ENCODE measurements around the gene RPL14.
A peak's percentile ranks its signal among the peaks of the same experiment; 100 is the strongest.
"Not testable (repeated sequence)": the region's sequence is repeated elsewhere in the genome, so short reads cannot be mapped to it uniquely, and the experiment has no call there.

The RPL14 gene

DNA sequence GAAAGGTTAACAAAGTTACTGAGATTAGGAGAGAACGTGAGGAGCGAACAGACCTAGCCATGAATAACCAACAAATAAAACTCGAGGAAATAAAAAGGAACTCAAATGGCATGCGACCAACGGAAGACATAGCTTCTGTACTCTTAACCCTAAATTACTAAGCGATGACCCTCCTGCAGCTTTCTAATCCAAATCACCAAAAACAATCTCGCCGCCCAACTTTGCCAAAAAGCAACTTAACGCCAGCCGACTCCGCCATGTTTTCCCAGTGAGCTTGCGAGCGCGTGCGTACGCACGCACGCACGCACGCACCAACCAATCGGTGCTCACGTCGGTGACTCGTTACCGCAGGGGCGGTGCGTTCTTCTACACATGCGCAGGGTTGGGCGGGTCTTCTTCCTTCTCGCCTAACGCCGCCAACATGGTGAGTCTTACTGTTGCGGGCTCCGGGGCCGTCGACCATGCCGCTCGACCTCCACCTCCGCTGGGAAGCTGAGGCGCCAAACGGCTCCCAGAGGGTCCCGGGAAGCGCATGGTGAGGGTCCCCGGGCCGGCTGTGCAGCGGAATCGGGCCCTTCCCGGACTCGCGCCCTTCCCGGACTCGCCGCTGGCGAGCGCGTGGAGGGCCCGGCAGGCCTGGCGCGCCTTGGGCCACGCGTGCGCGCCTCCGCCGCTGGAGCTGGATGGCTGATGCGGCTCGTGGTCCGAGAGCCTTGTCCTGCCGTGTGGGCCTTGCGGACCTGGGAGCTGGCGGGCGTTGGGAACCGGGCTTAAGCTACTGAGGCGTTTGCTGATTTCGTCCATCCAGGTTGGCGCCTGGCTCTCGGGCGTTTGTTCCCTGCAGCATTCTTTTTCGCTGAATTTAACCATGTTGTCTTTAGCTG is at the start of gene RPL14:
RPL14 (plus strand) TSS at position 400 of the 884 bp plus-strand sequence; CDS start at position 533, 133 bp downstream.
- peak; percentile 93 for DNase-seq

DNA sequence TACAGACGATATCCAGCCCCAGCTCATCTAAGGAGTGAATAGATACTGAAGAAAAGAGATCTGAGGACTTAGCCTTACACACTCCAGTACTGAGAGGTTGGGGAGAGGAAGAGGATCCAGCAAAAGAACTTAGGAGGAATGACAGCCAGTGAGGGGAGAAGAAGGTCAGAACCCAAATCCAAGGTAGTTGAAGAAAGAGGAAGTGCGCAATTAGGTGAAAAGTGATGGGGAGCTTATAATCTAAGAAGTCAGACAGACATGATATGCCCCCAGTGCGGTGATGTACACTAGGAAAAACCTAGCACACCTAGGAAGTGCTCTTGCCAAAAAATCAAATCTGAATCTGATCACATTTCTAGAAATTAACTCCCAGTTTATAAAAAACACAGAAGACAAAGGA is 49.5 kb upstream of the RPL14 start:
- DNase-seq: no peak

DNA sequence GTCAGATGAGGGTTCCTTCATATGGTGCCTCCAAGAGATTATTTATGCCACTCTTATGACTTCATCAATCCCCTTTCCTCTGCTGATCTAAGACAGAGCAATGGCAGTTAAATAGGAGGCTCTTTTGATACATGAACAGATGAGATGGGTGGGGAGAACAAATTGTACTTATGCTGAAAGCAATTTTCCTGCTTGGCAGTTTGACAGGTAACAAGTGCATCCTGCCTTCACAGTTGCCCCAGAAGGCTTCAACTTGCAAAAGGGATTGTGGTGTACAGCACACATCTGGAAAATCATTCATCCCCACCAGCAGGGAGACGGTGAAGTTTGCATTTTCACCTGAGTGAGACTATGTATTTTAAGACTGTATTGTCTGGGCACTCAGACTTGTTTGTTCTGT is 42.9 kb upstream of the RPL14 start:
- no peak for DNase-seq

DNA sequence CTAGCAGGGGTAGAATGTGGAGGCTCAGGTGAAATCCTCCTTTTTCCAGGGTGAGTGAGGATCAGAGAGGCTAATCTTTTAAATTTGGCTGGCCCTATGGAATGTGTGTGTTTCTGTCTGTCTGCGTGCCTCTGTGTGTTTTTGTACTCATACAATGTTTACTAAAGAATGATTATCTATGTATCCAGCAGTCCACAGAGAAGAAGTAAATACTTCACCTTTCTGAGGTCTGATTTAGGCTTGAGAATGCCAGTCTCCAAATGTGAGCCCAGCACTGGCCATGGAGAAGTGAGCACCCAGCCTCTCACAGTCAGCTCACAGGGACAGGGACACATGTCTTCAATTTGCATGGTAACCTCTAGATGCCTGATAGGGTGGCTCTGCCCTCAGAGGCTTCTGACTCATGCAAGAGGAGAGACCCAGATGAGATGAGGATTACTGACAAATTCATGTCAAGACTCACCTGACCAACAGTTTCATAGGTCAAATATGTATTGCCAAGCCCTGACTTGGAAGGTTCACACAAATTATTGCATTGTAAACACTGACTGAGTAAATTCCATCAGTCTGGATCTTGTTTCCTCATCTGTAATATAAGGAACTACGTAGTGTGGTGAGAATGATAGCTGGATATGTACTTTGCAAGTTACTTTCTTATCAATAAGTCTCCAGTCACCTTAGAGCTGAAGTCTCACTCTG is 39.1 kb upstream of the RPL14 start:
- DNase-seq: no peak

DNA sequence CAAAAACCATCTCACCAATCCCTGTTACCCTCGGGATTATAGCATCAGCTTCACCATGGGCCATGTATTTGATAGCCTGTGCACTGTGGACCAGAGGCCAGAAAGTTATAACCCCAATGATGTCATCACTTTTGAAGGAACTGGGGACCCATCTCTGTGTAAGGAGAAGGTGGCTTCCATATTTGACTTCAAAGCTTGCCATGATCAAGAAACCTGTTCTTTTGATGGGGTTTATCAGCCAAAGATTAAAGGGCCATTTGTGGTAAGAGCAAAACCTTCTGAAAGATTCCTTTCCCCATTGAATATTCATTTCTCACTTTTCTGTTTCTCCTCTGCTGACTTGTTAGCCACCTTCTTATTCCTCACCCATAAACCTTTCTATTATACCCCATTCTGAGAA is 34.3 kb upstream of the RPL14 start:
- no peak for DNase-seq

DNA sequence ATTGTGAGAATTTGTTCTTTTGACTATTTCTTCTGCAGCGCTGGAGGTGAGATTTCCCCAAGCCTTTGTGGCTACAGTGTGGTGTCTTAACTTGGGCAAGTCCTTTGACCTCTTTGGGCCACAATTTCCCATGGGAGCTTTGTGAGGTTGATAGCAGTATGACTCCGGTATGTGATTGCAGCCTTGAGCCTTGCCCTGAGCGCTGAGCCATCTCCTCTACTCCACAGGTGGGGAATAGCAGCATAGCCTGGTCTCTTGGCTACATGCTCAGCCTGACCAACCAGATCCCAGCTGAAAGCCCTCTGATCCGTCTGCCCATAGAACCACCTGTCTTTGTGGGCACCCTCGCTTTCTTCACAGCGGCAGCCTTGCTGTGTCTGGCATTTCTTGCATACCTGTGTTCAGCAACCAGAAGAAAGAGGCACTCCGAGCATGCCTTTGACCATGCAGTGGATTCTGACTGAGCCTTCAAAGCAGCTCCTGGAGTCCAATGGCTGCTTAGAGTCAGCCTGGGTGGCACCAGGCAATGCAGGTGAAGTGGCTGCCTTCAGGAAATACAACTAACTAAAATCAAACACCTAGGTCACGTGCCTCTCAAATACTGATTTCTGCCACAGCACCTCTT is 30.0 kb upstream of the RPL14 start:
- no peak for DNase-seq

DNA sequence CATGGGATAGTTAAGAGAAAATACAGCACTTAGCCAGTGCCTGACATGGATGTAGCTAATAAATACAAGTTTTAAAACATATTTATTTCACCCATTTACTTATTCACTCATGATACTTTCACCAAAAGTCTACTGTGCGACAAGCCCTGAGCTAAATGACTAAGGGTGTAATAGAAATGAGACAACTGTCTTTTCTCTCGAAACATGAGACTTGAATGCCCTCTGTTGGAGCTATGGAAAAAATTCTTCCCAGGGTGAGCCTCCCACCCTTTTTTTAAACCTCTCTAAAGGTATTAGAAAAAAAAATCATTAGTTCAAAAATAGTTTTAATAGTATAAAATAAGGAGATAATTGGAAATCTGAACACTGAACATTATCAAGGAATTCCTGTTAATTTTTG is 24.3 kb upstream of the RPL14 start:
- no peak for DNase-seq

DNA sequence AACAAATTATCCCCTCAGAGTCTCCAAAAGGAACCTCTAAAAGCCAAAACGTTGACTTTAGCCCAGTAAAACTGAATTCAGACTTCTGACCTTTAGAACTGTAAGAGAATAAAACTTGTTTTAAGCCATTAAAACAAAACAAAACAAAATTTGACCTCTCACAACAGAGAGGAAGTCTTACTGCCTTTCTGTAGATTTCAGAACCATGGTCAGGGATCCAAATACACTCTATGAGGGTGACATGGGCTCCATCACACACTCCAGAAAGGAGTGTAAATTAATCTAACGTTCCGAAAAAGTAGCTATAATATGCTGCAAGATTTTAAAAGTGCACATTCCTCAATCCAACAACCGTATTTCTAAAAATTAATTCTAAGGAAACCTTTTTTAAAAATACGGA is 19.2 kb upstream of the RPL14 start:
- peak in 1 of 2 experiments; percentile 15 for DNase-seq

DNA sequence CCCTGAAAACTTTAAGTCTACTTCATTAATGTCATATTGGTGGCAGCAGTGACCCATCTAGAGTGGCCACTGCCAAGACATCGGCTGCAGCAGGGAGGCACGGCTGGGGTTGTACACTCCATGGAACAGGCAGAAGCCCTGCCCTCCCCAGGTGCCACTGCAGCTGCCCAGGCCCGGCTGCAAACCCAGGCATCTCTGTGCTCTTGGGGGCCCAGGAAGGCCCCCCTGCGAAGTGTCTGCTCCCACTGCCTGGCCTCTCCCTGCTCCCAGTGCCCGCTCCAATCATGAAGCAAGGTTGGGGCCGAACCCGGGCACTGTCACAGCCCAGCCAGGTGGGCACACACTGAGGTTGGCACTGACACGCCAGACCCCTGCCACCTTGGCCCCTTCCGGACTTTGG is 12.1 kb upstream of the RPL14 start:
- no peak for DNase-seq

DNA sequence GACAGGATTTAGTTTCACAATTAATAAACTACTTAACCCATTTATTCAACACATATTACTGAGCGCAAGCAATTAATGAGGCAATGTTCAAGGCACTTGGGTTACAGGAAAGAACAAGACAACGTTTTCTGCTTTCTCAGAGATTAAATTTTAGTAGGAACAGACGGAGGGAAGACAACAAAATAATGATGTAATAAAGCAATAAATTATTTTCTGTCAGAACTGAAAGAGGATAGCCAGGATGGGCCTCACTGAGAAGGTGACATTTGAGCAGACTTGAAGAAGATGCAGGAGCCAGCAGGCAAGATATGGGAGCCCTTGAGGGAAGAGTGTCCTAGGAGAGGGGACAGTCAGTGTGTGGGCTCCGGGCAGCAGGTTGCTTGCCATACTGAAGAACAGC is 11.3 kb upstream of the RPL14 start:
- DNase-seq: no peak

DNA sequence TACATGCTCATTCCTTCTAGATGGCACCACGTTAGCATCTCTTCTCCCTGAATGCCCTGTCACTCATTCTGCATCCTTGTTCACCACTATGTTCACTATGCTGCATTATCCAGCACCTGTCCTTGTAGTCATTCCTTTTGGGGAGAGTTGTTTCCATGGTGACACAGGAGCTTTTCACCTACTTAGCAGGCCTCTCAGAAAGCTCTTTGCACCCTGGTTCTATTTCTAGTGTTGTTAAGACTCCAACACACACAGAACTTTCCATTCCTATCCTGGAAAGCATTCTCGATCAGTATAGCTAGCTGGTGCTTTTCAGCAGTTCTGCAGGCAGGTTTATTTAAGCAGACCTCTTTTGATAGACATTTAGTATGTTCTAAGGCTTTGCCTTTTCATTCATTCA is 6.7 kb upstream of the RPL14 start:
- DNase-seq: no peak

DNA sequence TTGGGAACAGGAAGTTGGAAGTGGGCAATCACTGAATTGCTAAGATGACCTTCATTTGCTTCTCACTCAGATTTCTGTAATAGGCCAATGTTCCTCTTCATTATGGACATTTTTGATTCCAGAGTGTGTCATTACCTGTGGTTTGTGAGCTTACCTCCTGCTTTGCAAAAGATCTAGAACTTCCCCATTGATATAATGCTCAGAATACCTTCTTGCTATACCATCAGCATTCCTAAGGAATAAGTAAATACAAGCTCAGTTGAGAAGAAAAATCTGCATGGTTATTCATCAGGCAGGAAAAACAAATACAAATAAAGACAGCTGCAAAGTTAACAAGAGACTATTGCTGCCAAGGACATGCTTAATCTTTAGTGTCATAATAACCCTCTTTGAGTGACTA is 5.6 kb upstream of the RPL14 start:
- no peak for DNase-seq

DNA sequence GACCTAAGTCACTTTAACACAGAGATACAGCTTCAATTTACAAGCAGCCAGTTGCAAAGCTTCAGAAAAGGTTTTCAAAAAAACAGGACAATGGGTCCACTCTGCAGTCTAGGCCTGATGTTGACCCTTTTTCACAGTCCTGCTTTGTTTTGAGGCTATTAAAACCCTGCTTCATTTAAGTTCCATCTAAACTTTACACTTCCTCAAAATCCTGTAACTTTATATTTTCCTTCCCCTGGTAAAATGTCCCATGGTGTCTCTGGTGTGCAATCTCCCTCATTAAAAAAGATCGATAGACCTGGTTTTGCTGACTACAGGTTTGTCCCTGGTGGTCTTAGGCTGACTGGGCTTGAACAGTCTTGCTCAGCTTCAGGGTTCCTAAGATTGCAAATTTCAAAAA is 5.1 kb upstream of the RPL14 start:
- no peak for DNase-seq

DNA sequence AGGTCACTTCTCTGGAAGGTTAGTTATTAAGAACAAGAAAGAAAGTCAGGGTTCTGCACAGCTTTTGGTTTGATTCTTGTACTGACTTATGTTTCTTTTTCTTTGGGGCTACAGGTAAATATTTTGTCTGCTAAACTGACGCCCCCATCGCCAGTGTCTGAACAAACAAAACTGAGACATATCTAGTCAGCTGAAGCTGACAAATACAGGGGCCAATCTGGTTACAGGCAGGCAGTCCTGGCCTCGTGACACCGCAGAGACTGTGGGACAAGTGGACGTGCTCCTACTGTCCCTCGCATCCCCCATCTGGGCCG is 4.6 kb upstream of the RPL14 start:
- no peak for DNase-seq

DNA sequence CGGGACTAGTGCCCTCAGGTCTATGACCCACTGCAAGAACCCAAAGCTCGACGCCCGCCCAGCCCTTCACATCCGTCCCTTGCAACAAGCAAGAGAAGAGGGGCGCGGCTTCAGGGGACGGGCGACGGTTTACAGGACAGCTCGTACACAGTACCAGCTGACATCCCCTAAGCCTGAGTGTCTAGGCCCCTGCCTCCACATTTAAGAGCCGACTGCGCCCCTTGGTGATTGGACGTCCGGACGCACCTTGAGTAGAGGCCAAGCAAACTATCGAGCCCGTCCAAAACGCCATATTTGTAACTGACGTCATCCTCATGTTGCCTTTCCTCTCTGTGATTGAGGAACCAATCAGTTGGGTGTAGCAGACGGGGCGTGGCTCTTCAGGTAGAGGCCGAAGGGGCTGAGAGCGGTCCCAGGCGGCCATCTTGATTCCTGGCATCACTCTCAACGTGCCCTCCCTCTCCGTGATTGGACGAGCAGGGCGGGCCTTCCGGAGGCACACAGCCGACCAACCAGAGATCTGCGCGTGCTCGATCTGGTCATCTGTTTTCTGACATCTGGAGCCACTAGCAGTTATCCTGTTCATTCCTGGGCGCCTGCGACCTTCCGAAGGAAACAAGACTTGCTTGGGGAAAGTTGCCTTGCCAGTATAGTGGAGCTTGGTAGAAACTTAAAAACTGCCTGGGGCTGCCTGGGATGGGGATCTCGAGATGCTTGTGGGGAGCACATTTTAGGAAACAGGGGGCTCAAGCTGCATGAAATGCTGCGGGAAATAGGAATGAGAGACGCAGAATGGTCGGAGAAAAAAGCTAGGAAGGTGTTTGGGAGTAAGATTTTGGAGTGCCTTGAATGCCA is 4.0 kb upstream of the RPL14 start:
- peak; percentile 99 for DNase-seq

DNA sequence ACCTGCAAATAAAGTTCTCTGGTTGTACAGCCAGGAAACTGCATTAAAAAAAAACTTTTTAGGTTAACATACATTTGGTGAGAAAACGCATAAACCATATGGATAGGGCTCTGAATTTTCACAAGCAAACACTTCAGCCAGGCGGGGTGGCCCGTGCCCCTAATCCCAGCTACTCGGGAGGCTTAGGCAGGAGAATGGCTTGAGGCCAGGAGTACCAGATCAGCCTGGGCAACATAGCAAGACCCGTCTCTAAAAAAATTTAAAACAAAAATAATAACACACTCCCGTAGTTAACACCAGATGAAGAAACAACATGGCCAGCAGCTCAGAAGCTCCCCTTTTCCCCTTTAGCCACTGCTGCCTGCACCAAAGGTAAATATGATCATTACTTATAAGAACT is 3.2 kb upstream of the RPL14 start:
- no peak for DNase-seq

DNA sequence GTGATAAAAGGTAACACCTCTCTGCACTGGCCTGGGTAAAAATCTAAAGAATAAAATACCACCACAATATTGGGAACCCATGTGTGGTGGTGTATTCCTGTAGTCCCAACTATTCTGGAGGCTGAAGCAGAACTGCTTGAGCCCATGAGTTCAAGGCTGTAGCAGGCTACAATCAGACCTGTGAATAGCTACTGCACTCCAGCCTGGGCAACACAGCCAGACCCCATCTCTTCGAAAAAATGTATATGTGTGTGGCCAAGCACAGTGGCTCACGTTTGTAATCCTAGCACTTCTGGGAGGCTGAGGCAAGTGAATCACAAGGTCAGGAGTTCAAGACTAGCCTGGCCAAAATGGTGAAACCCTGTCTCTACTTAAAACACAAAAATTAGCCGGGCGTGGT is 1.8 kb upstream of the RPL14 start:
- DNase-seq: no peak

DNA sequence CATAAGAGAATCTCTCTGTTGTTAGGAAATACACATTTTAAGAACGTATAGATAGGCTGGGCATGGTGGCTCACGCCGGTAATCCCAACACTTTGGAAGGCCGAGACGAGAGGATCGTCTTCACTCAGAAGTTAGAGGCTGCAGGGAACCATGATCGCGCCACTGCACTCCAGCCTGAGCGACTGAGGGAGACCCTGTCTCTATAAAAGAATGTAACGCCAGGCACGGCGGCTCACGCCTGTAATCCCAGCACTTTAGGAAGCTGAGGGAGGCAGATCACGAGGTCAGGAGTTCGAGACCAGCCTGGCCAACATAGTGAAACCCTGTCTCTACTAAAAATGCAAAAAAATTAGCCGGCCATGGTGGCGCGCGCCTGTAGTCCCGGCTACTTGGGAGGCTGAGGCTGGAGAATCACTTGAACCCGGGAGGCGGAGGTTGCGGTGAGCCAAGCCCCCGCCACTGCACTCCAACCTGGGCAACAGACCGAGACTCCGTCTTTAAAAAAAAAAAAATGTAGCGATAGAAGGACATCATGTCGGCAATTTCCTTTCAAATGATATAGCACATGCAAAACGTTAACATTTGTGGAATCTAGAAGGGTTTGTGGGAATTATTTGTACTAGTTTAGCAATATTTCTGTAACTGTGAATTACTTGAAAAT is 730 bp upstream of the RPL14 start:
- DNase-seq: no peak

DNA sequence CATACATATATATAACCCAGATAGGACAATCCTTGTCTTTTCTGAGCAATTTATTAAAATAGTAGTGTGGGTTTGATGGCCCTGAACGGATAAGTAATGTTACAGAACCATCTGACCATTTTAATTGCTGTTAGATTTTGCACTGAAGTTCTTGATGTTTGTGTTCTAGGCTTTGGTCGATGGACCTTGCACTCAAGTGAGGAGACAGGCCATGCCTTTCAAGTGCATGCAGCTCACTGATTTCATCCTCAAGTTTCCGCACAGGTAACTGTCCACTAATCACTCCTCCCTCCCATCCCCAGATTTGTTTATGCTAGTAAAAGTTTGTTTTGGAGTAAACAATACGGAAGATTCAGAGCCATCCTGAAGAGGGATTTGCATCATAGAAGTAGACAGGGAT is 1.3 kb downstream of the RPL14 start:
- DNase-seq: no peak

DNA sequence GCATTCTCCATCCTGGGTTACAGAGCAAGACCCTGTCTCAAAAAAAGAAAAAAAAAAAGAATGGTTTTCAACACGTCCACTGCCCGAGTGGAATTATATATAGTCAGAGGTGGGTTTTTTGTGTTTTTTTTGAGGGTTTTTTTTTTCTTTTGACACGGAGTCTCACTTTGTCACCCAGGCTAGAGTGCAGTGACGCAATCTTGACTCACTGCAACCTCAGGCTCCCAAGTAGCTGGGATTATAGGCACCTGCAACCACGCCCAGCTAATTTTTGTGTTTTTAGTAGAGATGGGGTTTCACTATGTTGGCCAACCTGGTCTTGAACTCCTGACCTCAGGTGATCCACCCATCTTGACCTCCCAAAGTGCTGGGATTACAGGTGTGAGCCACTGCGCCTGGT is 3.3 kb downstream of the RPL14 start:
- DNase-seq: not testable (repeated sequence)

DNA sequence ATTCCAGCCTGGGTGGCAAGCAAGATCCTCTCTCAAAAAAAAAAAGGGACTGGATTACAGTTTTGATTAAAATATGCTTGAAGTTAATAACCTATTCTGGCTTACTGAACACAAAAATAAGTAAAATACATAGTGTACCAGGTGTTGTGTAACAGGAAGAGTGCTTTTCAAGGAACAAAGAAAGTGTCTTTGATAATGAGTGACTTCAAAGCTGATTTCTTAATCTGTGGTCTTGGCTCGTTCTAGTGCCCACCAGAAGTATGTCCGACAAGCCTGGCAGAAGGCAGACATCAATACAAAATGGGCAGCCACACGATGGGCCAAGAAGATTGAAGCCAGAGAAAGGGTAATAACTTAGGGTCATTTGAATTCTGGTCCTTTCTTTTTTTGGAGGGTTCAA is 4.0 kb downstream of the RPL14 start:
- DNase-seq: no peak

DNA sequence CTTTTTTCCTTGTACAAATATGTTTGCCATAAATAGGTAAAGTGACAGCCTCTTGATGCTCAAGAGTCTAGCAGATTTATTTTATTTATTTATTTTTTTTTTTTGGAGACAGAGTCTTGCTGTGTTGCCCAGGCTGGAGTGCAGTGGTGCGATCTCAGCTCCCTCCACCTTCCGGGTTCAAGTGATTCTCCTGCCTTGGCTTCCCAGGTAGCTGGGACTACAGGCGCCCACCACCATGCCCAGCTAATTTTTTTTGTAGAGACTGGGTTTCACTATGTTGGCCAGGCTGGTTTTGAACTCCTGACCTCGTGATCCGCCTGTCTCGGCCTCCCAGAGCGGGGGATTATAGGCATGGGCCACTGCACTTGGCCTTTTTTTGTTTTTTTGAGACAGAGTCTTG is 5.7 kb downstream of the RPL14 start:
- not testable (repeated sequence) for DNase-seq

DNA sequence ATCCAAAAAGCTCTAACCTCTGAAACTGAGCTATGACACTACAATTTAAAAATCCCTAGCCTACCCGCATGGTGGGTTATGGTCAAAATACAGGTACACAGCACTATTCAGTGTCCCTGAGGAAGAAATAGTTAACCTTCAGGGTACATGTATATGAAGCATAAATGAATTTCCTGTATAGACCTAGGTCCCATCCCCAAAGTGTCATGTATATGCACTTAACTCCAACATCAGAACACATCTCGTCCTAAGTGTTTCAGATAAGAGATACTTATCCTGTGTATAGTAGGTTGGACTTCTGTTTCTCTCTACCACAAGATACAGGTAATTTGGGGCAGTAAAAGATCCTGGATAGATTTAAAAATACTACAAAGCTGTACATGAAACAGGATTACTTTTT is 6.4 kb downstream of the RPL14 start:
- DNase-seq: no peak
